Measurements from ENCODE around the gene FSTL4.
"Not testable (repeated sequence)": the region's sequence is repeated elsewhere in the genome, so short reads cannot be mapped to it uniquely, and the experiment has no call there.

Gene FSTL4

DNA sequence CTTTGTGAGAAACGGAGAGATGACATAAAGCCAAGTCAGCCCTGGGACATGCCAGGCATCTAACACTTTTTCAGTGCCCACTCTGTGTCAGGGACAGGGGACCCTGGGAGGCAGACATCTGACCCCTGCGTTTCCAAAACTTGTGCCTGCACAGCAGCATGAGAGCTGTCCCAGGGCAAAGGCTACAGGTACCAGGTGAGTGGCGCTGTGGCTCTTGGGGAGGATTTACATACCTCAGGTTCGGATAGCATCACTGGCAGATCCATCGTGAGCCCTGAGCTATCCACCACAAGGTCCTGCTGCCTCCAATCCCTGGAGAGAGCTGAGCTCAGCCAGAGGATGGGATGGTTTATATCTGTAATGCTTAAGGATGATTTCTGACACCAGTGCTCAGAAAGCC is 52.4 kb downstream of the FSTL4 start:
- H3K27ac ChIP-seq (ENCODE audit: low read length), result no peak overlapping the region
- H3K36me3 ChIP-seq (ENCODE audit: control insufficient read depth in 2 of 2, insufficient read depth in 2 of 2, low read length in 2 of 2), result no peaks in the 10 kb centered on the region
- no peaks in the 10 kb centered on the region for H3K9me3 ChIP-seq (ENCODE audit: control insufficient read depth in 2 of 2, low read length in 2 of 2)

GRCh38 chr5:133556551-133556950 is 55.8 kb downstream of the FSTL4 start:
- H3K36me3 ChIP-seq (ENCODE audit: control insufficient read depth in 2 of 2, insufficient read depth in 2 of 2, low read length in 2 of 2), result no peaks in the 10 kb centered on the region
- no peaks in the 10 kb centered on the region for H3K4me1 ChIP-seq (ENCODE audit: control insufficient read depth, insufficient read depth, low read length)
- no peak overlapping the region for H3K4me3 ChIP-seq (ENCODE audit: low read length in 2 of 2)
- H3K9ac ChIP-seq (ENCODE audit: low read length in 2 of 2), result no peak overlapping the region
- no peaks in the 10 kb centered on the region for H3K9me3 ChIP-seq (ENCODE audit: control insufficient read depth in 2 of 2, low read length in 2 of 2)
- H3K27me3 ChIP-seq (ENCODE audit: control insufficient read depth in 1 of 2, insufficient read depth in 2 of 2, low read length in 2 of 2), result peaks cover 5 to 17% of the 10 kb centered on the region in 2 donors
- no peak overlapping the region for H3K27ac ChIP-seq (ENCODE audit: low read length)

More for the DNA sequence above, 52.4 kb downstream of the FSTL4 start:
- H3K9ac ChIP-seq (ENCODE audit: low read length in 2 of 2), result no peak overlapping the region
- H3K4me3 ChIP-seq (ENCODE audit: low read length in 2 of 2), result no peak overlapping the region
- H3K4me1 ChIP-seq (ENCODE audit: control insufficient read depth, insufficient read depth, low read length), result no peaks in the 10 kb centered on the region
- H3K27me3 ChIP-seq (ENCODE audit: control insufficient read depth in 1 of 2, insufficient read depth in 2 of 2, low read length in 2 of 2), result peaks cover 3 to 9% of the 10 kb centered on the region in 2 donors

DNA sequence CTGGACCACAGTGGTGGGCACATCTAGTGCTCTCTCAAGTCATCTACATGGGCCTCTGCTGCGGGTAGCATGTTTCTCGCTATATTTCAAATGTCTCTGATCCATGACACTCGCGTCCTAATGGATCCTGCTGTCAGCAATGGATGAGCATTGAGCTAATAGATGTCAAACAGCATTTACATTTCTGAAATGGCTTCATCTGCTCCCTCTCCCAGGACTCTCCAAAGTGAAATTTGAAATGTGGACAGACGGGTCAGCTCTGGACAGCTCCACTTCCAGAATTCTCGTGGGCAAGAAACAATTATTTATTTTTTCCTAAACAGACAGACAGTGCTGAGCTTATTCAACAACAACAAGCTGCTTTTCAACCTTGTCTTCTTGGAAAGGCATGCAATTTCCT is 58.1 kb downstream of the FSTL4 start:
- Histone ChIP-seq H3K27ac (ENCODE audit: low read length) (no peak overlapping the region), H3K9me3 (ENCODE audit: control insufficient read depth in 2 of 2, low read length in 2 of 2) (no peaks in the 10 kb centered on the region), H3K9ac (ENCODE audit: low read length in 2 of 2) (no peak overlapping the region), H3K36me3 (ENCODE audit: control insufficient read depth in 2 of 2, insufficient read depth in 2 of 2, low read length in 2 of 2) (no peaks in the 10 kb centered on the region), H3K27me3 (ENCODE audit: control insufficient read depth in 1 of 2, insufficient read depth in 2 of 2, low read length in 2 of 2) (peaks cover 5 to 14% of the 10 kb centered on the region in 2 donors), H3K4me3 (ENCODE audit: low read length in 2 of 2) (no peak overlapping the region), H3K4me1 (ENCODE audit: control insufficient read depth, insufficient read depth, low read length) (no peaks in the 10 kb centered on the region)

GRCh38 chr5:133552925-133553525 is 59.3 kb downstream of the FSTL4 start:
- H3K4me1 ChIP-seq (ENCODE audit: control insufficient read depth, insufficient read depth, low read length), result no peaks in the 10 kb centered on the region
- H3K36me3 ChIP-seq (ENCODE audit: control insufficient read depth in 2 of 2, insufficient read depth in 2 of 2, low read length in 2 of 2), result no peaks in the 10 kb centered on the region
- no peaks in the 10 kb centered on the region for H3K9me3 ChIP-seq (ENCODE audit: control insufficient read depth in 2 of 2, low read length in 2 of 2)
- no peak overlapping the region for H3K27ac ChIP-seq (ENCODE audit: low read length)
- no peak overlapping the region for H3K4me3 ChIP-seq (ENCODE audit: low read length in 2 of 2)
- H3K27me3 ChIP-seq (ENCODE audit: control insufficient read depth in 1 of 2, insufficient read depth in 2 of 2, low read length in 2 of 2), result peaks cover 3 to 12% of the 10 kb centered on the region in 2 donors
- no peak overlapping the region for H3K9ac ChIP-seq (ENCODE audit: low read length in 2 of 2)

- Histone ChIP-seq H3K9ac (ENCODE audit: low read length in 2 of 2) (no peak overlapping the region), H3K4me3 (ENCODE audit: low read length in 2 of 2) (no peak overlapping the region), H3K27me3 (ENCODE audit: control insufficient read depth in 1 of 2, insufficient read depth in 2 of 2, low read length in 2 of 2) (no peaks in the 10 kb centered on the region), H3K27ac (ENCODE audit: low read length) (no peak overlapping the region), H3K9me3 (ENCODE audit: control insufficient read depth in 2 of 2, low read length in 2 of 2) (no peaks in the 10 kb centered on the region), H3K4me1 (ENCODE audit: control insufficient read depth, insufficient read depth, low read length) (no peaks in the 10 kb centered on the region), H3K36me3 (ENCODE audit: control insufficient read depth in 2 of 2, insufficient read depth in 2 of 2, low read length in 2 of 2) (no peaks in the 10 kb centered on the region)
These were observed 65.8 kb downstream of the FSTL4 start for GRCh38 chr5:133546500-133546899.

GRCh38 chr5:133544346-133544745 is 68.0 kb downstream of the FSTL4 start:
- peaks cover 0 to 2% of the 10 kb centered on the region in 2 donors for H3K27me3 ChIP-seq (ENCODE audit: control insufficient read depth in 1 of 2, insufficient read depth in 2 of 2, low read length in 2 of 2)
- no peak overlapping the region for H3K27ac ChIP-seq (ENCODE audit: low read length)
- no peaks in the 10 kb centered on the region for H3K9me3 ChIP-seq (ENCODE audit: control insufficient read depth in 2 of 2, low read length in 2 of 2)
- no peaks in the 10 kb centered on the region for H3K4me1 ChIP-seq (ENCODE audit: control insufficient read depth, insufficient read depth, low read length)
- H3K4me3 ChIP-seq (ENCODE audit: low read length in 2 of 2), result no peak overlapping the region
- H3K36me3 ChIP-seq (ENCODE audit: control insufficient read depth in 2 of 2, insufficient read depth in 2 of 2, low read length in 2 of 2), result no peaks in the 10 kb centered on the region
- no peak overlapping the region for H3K9ac ChIP-seq (ENCODE audit: low read length in 2 of 2)

DNA sequence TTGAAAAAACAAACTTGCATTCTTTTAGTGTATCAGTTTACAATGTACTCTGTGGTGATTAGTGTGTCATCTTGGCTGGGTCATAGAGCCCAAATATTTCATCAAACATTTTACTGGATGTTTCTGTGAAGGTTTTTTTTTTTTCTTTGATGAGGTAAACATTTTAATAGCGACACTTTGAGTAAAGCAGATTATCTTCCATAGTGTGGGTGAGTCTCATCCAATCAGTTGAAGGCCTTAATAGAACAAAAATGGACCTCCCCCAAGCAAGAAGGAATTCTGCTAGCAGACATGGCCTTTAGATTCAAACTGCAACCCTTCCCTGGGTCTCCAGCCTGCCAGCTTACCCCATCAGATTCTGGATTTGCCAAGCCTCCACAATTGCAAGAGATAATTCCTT is 72.5 kb downstream of the FSTL4 start:
- Histone ChIP-seq H3K4me1 (ENCODE audit: control insufficient read depth, insufficient read depth, low read length) (no peaks in the 10 kb centered on the region), H3K9me3 (ENCODE audit: control insufficient read depth in 2 of 2, low read length in 2 of 2) (no peaks in the 10 kb centered on the region), H3K36me3 (ENCODE audit: control insufficient read depth in 2 of 2, insufficient read depth in 2 of 2, low read length in 2 of 2) (no peaks in the 10 kb centered on the region), H3K27me3 (ENCODE audit: control insufficient read depth in 1 of 2, insufficient read depth in 2 of 2, low read length in 2 of 2) (peaks cover 0 to 2% of the 10 kb centered on the region in 2 donors), H3K27ac (ENCODE audit: low read length) (no peak overlapping the region), H3K4me3 (ENCODE audit: low read length in 2 of 2) (no peak overlapping the region), H3K9ac (ENCODE audit: low read length in 2 of 2) (no peak overlapping the region)

GRCh38 chr5:133538718-133539117 is 73.6 kb downstream of the FSTL4 start:
- Histone ChIP-seq H3K27me3 (ENCODE audit: control insufficient read depth in 1 of 2, insufficient read depth in 2 of 2, low read length in 2 of 2) (peaks cover 0 to 2% of the 10 kb centered on the region in 2 donors), H3K9me3 (ENCODE audit: control insufficient read depth in 2 of 2, low read length in 2 of 2) (no peaks in the 10 kb centered on the region), H3K36me3 (ENCODE audit: control insufficient read depth in 2 of 2, insufficient read depth in 2 of 2, low read length in 2 of 2) (no peaks in the 10 kb centered on the region), H3K9ac (ENCODE audit: low read length in 2 of 2) (no peak overlapping the region), H3K27ac (ENCODE audit: low read length) (no peak overlapping the region), H3K4me3 (ENCODE audit: low read length in 2 of 2) (no peak overlapping the region), H3K4me1 (ENCODE audit: control insufficient read depth, insufficient read depth, low read length) (no peaks in the 10 kb centered on the region)

DNA sequence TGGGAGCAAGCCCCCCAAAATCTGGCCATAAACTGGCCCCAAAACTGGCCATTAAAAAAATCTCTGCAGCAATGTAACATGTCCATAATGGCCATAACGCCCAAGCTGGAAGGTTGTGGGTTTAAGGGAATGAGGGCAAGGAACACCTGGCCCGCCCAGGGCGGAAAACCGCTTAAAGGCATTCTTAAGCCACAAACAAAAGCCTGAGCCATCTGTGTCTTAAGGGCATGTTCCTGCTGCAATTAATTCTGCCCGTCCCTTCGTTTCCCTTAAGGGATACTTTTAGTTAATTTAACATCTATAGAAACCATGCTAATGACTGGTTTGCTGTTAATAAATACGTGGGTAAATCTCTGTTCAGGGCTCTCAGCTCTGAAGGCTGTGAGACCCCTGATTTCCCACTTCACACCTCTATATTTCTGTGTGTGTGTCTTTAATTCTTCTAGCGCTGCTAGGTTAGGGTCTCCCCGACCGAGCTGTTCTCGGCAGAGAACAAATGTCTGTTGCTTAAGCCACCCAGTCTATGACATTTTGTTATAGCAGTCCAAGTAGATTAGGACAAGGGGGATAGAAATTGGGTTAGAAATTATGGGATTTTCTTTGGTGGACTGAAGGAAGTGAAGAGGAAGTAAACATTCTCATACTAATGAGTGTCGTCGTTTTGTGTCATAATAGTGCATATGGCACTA is 77.0 kb downstream of the FSTL4 start:
- not testable (repeated sequence) for H3K27ac ChIP-seq (ENCODE audit: low read length); H3K4me3 ChIP-seq (ENCODE audit: low read length in 2 of 2); H3K9me3 ChIP-seq (ENCODE audit: control insufficient read depth in 2 of 2, low read length in 2 of 2); H3K27me3 ChIP-seq (ENCODE audit: control insufficient read depth in 1 of 2, insufficient read depth in 2 of 2, low read length in 2 of 2); H3K9ac ChIP-seq (ENCODE audit: low read length in 2 of 2); H3K36me3 ChIP-seq (ENCODE audit: control insufficient read depth in 2 of 2, insufficient read depth in 2 of 2, low read length in 2 of 2); H3K4me1 ChIP-seq (ENCODE audit: control insufficient read depth, insufficient read depth, low read length)

DNA sequence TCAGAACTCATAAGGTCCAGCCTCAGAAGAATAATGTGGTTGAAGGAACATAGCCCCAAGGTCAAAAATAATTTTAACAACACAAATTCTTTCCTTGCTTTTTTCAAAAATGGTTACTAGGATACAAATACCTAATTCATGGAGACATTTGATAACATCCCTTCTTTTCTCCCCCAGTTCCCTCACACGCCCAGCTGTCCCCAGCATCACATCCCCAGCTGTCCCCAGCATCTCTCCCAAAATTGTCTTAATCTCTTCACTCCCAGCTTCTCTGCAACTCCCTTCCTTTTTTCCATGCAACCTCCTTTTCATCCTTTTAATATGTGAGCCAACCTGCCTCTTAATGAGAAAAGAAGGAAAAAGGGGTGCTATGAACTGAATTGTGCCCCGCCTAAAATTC is 77.8 kb downstream of the FSTL4 start:
- no peak overlapping the region for H3K9ac ChIP-seq (ENCODE audit: low read length in 2 of 2)
- no peaks in the 10 kb centered on the region for H3K27me3 ChIP-seq (ENCODE audit: control insufficient read depth in 1 of 2, insufficient read depth in 2 of 2, low read length in 2 of 2)
- no peaks in the 10 kb centered on the region for H3K9me3 ChIP-seq (ENCODE audit: control insufficient read depth in 2 of 2, low read length in 2 of 2)
- H3K4me3 ChIP-seq (ENCODE audit: low read length in 2 of 2), result no peak overlapping the region
- H3K27ac ChIP-seq (ENCODE audit: low read length), result no peak overlapping the region
- H3K4me1 ChIP-seq (ENCODE audit: control insufficient read depth, insufficient read depth, low read length), result no peaks in the 10 kb centered on the region
- no peaks in the 10 kb centered on the region for H3K36me3 ChIP-seq (ENCODE audit: control insufficient read depth in 2 of 2, insufficient read depth in 2 of 2, low read length in 2 of 2)

GRCh38 chr5:133533541-133533940 is 78.8 kb downstream of the FSTL4 start:
- Histone ChIP-seq H3K36me3 (ENCODE audit: control insufficient read depth in 2 of 2, insufficient read depth in 2 of 2, low read length in 2 of 2) (no peaks in the 10 kb centered on the region), H3K9ac (ENCODE audit: low read length in 2 of 2) (no peak overlapping the region), H3K27ac (ENCODE audit: low read length) (no peak overlapping the region), H3K4me1 (ENCODE audit: control insufficient read depth, insufficient read depth, low read length) (no peaks in the 10 kb centered on the region), H3K27me3 (ENCODE audit: control insufficient read depth in 1 of 2, insufficient read depth in 2 of 2, low read length in 2 of 2) (no peaks in the 10 kb centered on the region), H3K9me3 (ENCODE audit: control insufficient read depth in 2 of 2, low read length in 2 of 2) (no peaks in the 10 kb centered on the region), H3K4me3 (ENCODE audit: low read length in 2 of 2) (no peak overlapping the region)

Measured in stomach smooth muscle (tissue), 2 donors.